Uterus (tissue), 2 donors: ENCODE data around the gene MZT2B.
"Not testable (repeated sequence)": the region's sequence is repeated elsewhere in the genome, so short reads cannot be mapped to it uniquely, and the experiment has no call there.

Experiments
- POLR2A ChIP-seq, 2 donors: fragments of 450-650 bp; IDR thresholded peaks; one replicate each; pipeline ENCODE4 v1.6.1; 2016; ENCODE audit warnings: antibody characterized with exemption in 2 of 2, mild to moderate bottlenecking in 1 of 2, moderate library complexity in 1 of 2
- TF ChIP-seq, protein P1 (sequence below), 4 experiments: fragments of 200-600 bp in 2 of 4; fragments of 450-650 bp in 2 of 4; sonication (generic) in 2 of 4; IDR thresholded peaks; one replicate each; pipeline ENCODE4 v1.5.1; 2016 to 2019; ENCODE audit warnings: antibody characterized with exemption in 4 of 4, mild to moderate bottlenecking in 2 of 4, moderate library complexity in 1 of 4

DNA sequence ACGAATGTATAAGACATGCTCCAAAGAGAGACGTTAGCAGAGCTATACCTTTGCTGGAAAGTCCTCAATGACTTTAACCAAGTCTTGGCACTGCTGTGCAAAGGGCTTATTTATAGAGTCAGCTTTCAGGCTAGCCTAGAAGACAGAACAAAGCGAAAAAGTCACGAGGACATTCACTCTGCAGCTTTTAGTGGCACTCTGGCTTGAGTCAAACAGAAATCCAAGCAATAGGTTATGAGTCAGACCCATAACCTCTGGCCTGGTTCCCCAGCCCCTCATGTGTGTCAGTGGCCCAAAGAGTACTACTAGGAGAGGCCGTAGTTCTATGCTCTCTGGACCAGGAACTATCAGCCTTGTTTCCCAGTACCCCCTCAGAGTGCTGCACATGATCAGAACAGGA is 7.2 kb upstream of the MZT2B start:
- TF ChIP-seq, protein P1, sequence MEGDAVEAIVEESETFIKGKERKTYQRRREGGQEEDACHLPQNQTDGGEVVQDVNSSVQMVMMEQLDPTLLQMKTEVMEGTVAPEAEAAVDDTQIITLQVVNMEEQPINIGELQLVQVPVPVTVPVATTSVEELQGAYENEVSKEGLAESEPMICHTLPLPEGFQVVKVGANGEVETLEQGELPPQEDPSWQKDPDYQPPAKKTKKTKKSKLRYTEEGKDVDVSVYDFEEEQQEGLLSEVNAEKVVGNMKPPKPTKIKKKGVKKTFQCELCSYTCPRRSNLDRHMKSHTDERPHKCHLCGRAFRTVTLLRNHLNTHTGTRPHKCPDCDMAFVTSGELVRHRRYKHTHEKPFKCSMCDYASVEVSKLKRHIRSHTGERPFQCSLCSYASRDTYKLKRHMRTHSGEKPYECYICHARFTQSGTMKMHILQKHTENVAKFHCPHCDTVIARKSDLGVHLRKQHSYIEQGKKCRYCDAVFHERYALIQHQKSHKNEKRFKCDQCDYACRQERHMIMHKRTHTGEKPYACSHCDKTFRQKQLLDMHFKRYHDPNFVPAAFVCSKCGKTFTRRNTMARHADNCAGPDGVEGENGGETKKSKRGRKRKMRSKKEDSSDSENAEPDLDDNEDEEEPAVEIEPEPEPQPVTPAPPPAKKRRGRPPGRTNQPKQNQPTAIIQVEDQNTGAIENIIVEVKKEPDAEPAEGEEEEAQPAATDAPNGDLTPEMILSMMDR (IDR thresholded peaks at IDR 0.05): not testable (repeated sequence)
- not testable (repeated sequence) for TF ChIP-seq POLR2A (IDR thresholded peaks at IDR 0.05)
